Amygdala (tissue), 56 donors: ENCODE measurements around the gene LRRC31.

Experiments used
- DNase-seq, 56 donors: peaks; one replicate each; lab custom pipeline; 2025; lab: John Stamatoyannopoulos, UW

The LRRC31 gene

GRCh38 chr3:169869484-169870220 lies at the start of gene LRRC31:
Gene LRRC31 (minus strand): TSS chr3:169869935. CDS start chr3:169869807, 128 bp downstream.
- DNase-seq: no peak

GRCh38 chr3:169914321-169914720 lies 44.6 kb upstream of the LRRC31 start:
- no peak for DNase-seq

- no peak for DNase-seq
These were observed 43.6 kb upstream of the LRRC31 start for GRCh38 chr3:169913323-169913722.

- DNase-seq: no peak
These were observed 41.5 kb upstream of the LRRC31 start, which contains the start of gene SAMD7 for GRCh38 chr3:169911272-169911671. Gene SAMD7 (plus strand): TSS chr3:169911572. CDS start chr3:169919499, 7,927 bp downstream.

GRCh38 chr3:169907944-169908343 lies 38.2 kb upstream of the LRRC31 start:
- no peak for DNase-seq

- DNase-seq: no peak
These were observed 37.7 kb upstream of the LRRC31 start for GRCh38 chr3:169907476-169907875.

- DNase-seq: no peak
These were observed 35.7 kb upstream of the LRRC31 start for GRCh38 chr3:169905404-169905803.

GRCh38 chr3:169901453-169901852 lies 31.7 kb upstream of the LRRC31 start:
- no peak for DNase-seq

- no peak for DNase-seq
These were observed 27.5 kb upstream of the LRRC31 start for GRCh38 chr3:169897284-169897683.

GRCh38 chr3:169895072-169895471 lies 25.3 kb upstream of the LRRC31 start:
- no peak for DNase-seq

- DNase-seq: no peak
These were observed 24.4 kb upstream of the LRRC31 start for GRCh38 chr3:169894110-169894509.

- DNase-seq: no peak
These were observed 22.2 kb upstream of the LRRC31 start for GRCh38 chr3:169891886-169892285.

GRCh38 chr3:169886671-169887070 lies 16.9 kb upstream of the LRRC31 start:
- DNase-seq: peak in 52 of 56 donors; percentile 3 to 82 (median 45)

GRCh38 chr3:169880576-169881250 lies 11.0 kb upstream of the LRRC31 start:
- DNase-seq: no peak

GRCh38 chr3:169879845-169880575 lies 10.3 kb upstream of the LRRC31 start:
- DNase-seq: no peak

GRCh38 chr3:169879013-169879557 lies 9.3 kb upstream of the LRRC31 start:
- no peak for DNase-seq

GRCh38 chr3:169871129-169871886 lies 1.6 kb upstream of the LRRC31 start:
- no peak for DNase-seq

GRCh38 chr3:169868369-169868768 lies 1.4 kb downstream of the LRRC31 start:
- no peak for DNase-seq

GRCh38 chr3:169867584-169868210 lies 2.0 kb downstream of the LRRC31 start:
- DNase-seq: no peak
